Astrocyte of the hippocampus (primary cell): ENCODE data around the gene FCHO2.

Experiments used
- DNase-seq: peaks from one replicate; pipeline ENCODE4 v3.0.0; 2011; ENCODE audit warnings: low read depth, low spot score

FCHO2 gene

DNA sequence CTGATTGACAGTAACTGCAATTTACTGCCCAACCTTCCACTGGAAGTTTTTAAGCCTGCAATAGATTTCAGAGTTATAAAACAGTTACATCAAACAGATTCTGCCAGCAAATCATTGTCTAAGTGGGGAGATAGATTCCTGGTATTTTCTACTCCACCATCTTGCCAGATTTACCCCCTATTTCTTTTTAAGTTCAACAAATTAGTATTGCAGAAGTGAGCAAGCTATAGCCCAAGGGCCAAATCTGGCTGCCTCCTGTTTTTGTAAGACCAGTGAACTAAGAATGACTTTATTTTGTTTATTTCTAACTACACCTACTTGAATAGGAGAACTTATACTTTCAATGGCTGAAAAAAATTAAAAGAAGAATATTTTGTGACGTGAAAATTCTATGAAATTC is 155.7 kb downstream of the FCHO2 start:
- DNase-seq: no peak

DNA sequence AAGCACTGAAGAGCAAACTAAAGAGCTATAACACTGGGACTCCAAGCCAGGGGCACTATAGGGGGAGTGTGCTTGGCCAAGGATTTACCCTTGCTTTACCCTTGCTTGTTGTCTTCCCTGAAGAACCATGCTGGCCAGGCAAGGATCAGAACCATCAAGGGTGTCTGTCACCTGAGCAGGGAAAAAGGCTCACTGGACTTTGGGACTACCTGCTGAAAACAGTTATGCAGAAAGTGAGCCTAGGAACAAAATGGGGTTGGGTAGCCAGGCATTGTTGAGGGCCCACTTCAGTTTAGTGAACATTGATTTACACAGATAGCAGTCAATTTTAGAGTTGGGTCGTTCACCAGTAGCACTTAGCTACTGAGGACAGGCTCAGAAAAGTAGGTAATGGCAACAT is 156.5 kb downstream of the FCHO2 start:
- DNase-seq: no peak

GRCh38 chr5:73114044-73114688 is 158.3 kb downstream of the FCHO2 start:
- DNase-seq: no peak

- DNase-seq: peak; percentile 66
Observed at GRCh38 chr5:73115399-73116051, 159.7 kb downstream of the FCHO2 start.

DNA sequence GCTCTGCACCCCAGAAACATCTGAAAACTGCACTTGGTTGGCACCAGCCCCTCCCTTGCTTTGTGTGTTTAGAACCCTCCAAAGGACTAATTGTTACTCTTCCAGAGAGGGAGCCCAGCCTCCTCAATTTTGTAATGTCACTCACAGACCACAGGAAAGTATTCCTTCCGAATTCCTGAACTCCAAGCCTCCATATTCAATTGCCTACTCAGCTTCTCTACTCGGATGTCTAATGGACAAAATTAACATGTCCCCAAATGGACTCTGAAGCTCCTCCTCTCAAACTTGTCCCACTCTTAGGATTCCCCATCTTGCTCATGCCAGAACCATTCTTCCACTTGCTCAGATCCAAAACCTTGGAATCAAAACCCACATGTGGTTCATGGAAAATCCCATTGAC is 160.7 kb downstream of the FCHO2 start:
- DNase-seq: no peak

- no peak for DNase-seq
Observed at GRCh38 chr5:73117088-73117740, 161.4 kb downstream of the FCHO2 start.

DNA sequence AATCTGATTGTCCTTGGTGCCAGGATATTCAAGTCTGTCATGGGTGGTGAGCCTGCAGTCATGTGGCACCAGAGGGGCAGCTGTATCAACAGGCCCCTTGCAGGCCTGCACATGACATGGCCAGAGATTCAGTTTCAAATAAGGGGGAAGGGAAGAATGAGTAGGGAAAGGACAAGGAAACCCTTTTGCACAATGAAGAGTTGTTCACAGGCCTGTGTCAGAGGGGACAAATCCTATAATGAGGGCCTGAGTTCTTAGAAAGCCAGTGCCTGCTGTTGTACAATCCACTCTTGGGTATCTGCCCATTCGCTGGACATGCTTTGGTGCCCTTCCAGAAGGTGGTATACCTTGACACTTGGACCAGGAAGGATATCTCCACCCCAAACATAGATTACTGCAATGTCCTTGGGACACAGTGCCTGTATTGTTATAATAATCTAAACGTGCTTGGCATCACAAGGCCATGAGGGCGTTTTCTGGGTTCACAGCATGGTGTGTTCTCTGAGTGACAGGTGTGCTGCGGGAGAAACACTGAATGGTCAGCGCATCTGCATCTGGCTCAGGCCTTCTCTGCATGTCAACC is 162.6 kb downstream of the FCHO2 start:
- DNase-seq: no peak

DNA sequence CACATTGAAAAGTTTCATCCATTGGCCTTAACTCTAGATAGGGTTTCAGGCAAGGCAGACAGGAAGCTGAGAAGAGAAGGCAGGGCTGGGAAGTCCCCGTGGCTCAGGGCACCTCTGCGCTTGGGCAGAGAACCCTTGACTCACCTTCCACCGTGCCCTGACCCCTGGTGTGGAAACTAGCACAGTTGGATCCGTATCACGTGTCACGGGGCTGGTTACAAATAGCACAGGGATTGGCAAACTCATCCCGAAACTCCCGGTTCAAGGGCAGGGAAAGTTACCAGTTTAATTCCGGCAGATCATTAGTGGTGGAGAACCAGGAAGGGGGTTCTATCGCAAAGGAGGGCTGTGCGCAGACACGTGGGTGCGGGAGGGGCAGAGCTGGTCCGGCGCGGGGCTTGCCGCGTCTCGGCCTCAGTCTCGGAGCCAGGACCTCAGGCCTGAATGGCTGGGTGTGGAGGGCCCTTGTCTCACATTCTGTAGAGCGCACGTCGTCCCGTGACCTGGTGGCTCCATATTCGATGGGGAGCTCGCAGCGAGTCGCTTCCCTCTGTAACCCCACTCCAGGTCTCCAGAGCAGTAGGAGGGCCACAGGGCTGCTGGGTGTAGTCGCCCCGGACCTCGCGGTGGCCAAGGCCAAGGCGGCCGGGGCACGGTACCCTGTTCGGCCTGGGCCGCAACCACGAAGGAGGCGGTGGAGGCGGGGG is 163.8 kb downstream of the FCHO2 start:
- no peak for DNase-seq

- DNase-seq: peak; percentile 64
Observed at GRCh38 chr5:73120222-73121118, 164.6 kb downstream of the FCHO2 start, which contains the start of gene TMEM171. Gene TMEM171 (plus strand): TSS chr5:73120575. CDS start chr5:73123374, 2,799 bp downstream.

DNA sequence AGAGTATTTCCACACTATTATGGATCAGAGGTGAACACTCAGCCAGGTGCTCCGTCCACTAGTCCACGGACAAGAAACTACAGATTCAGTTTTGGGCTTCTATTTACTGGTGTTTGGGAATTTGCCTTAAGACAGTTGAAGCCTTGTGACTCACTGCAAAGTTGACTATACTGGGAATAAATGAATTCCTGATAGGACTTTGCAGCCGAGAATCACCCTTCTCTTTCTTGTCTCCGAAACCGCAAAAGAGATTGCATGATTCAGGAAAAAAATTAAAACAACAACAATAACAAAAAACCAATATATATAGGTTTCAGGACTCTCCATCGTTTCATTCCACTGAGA is 165.2 kb downstream of the FCHO2 start:
- DNase-seq: peak; percentile 25

GRCh38 chr5:73122875-73123810 is 167.3 kb downstream of the FCHO2 start:
- DNase-seq: no peak

DNA sequence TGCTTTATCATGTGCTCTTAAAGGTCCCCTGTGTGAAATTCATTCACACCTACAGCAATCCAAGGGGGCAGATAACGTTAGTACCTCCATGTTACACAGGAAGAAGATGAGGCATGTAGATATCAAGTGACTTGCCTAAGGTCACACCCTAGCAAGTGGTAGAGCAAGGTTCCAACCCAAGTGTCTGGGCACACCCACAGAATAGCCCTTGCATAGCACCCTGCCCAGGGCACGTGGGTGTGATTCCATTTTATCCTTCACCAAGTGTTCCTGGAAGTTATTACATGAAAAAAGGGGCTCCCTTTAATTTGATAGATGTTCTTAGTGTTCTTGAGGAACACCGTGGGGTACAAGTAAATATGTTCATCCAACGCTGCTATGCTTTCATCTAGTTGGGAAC is 169.4 kb downstream of the FCHO2 start:
- no peak for DNase-seq

- DNase-seq: no peak
Observed at GRCh38 chr5:73126381-73126780, 170.5 kb downstream of the FCHO2 start.

GRCh38 chr5:73126957-73127356 is 171.1 kb downstream of the FCHO2 start:
- no peak for DNase-seq

DNA sequence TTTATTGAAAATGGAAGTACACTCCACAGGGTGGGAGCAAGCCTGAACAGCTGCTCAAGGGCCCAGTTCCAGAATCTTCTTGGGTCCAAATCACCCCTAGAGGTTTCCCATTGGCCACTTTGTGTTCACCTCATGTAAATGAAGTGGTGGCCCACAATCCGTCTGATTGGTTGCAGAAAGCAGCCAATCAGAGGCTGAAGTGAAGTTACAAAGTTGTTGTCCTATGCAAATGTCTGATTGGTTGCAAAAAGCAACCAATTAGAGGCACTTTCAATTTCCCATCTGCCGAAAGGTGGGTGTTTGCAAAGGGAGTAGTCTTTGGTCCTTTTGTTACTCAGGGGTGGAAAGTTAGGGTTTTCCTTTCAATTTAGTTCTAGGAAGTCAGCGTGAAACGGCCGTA is 173.3 kb downstream of the FCHO2 start:
- no peak for DNase-seq

DNA sequence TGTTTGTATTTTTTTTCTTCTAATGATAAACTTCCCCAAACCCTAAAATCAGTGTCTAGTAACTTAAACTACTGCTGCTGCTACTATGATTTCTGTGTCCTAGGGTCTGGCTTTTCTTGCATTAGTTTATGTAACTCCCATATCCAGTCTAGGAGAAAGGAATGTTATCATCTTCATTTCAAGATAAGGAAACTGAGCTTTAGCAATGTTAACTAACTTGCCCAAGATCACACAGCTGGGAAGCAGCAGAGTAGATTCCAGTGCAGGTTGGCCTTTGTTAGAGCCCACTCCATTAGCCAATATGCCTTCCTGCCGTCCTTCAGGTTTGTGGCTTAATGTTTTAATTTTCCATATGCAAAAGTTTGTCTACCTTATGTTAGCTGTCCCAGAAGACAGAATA is 175.0 kb downstream of the FCHO2 start:
- no peak for DNase-seq

DNA sequence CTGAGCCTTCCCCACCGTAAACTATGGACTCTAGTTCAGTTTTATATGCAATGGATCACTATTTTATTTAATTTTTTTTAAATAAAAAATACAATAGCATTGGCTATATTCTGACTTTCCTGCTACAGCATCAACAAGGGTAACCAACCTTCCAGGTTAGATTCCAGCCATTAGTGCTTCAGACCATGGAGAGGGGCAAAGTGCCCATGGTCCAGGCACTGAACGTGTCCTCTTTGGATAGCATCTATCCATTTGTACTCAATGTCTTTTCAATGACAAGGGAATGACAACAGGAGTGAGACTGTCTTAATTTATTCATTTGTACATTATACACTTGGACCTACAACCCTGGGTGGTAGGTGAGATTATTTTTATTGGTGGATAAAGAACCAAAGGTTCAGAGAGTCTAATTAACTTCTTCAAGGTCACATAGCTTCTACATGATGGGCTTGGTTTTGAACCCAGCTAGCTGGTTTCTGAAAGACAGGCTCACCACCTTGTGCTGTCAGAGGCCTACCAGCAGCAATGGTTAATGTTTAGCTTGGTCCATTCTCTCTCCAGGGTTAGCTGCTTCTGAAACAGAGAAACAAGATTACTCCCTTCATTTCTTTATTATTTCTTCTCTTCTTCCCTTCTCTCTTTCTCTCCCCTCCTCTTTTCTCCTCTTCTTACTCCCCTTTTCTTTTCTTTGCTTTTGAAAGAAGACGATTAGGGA is 176.0 kb downstream of the FCHO2 start:
- DNase-seq: no peak

GRCh38 chr5:73132759-73133158 is 176.9 kb downstream of the FCHO2 start:
- DNase-seq: no peak

DNA sequence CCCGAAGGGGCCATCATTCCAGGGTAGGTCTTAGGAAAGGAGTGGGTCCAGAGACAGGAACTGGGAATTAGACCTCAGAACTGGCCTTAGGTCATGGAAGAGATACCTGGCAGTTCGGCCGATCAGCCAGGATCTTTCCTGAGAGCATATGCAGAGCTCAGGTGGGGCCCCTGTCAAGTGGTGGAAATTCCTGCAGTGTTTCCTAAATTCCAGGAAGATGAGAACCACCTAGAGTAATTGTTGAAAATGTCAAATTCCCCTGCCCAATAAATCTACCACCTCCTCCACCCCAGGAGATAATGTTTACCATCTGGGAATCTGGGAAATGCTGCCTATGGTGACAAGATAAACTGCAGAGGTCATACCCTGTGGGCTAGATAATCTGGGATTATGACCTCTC is 179.2 kb downstream of the FCHO2 start:
- DNase-seq: no peak
